ENCODE results near the gene LAMA2. TPM values are rescaled to one million over a fixed set of nuclear protein-coding genes. Genes with fewer than 3 reads are reported as not detected.

LAMA2 gene
- total RNA-seq, 1 donor from 2014 or later, result 0.47 TPM

GRCh38 chr6:129455126-129455769, 572.3 kb downstream of the LAMA2 start:
- Mint-ChIP-seq H3K9me3 (peaks cover 12% of the 10 kb centered on the region), H3K36me3 (ENCODE audit: low read depth) (peaks cover 9% of the 10 kb centered on the region), H3K27ac (no peak overlapping the region), H3K4me1 (peaks cover 18% of the 10 kb centered on the region), H3K4me3 (no peak overlapping the region), H3K27me3 (peaks cover 2% of the 10 kb centered on the region)
- no peak for DNase-seq
- intact Hi-C loops (cut with micrococcal nuclease), result no loop called here

DNA sequence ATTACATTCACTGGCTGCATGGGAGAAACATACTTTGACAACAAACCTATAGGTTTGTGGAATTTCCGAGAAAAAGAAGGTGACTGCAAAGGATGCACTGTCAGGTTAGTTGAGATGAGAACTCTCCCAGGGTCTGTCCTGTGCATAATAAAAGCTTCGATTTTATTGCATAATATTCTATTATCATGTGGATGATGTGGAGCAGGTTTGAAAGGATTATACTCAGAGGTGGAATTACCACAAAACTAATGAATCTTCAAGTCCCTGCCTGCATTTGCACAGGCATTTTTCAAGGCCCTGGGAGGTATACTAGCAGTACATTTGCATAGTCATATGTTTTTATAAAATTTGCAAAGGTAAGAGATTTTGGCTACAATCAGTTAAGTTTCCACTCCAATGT, 577.3 kb downstream of the LAMA2 start:
- Mint-ChIP-seq H3K27ac (no peak overlapping the region), H3K36me3 (ENCODE audit: low read depth) (no peaks in the 10 kb centered on the region), H3K4me1 (peaks cover under 1% of the 10 kb centered on the region), H3K9me3 (peaks cover 3% of the 10 kb centered on the region), H3K27me3 (peaks cover 4% of the 10 kb centered on the region), H3K4me3 (no peak overlapping the region)
- no peak for DNase-seq
- intact Hi-C loops (cut with micrococcal nuclease), result no loop called here

- Mint-ChIP-seq H3K4me3 (no peak overlapping the region), H3K4me1 (peaks cover 4% of the 10 kb centered on the region)
These were observed 586.2 kb downstream of the LAMA2 start for GRCh38 chr6:129469070-129469662.

GRCh38 chr6:129472239-129472638, 589.3 kb downstream of the LAMA2 start:
- DNase-seq, result no peak
- Mint-ChIP-seq H3K27me3 (peaks cover 3% of the 10 kb centered on the region), H3K27ac (no peak overlapping the region), H3K4me1 (peaks cover 4% of the 10 kb centered on the region), H3K9me3 (no peaks in the 10 kb centered on the region), H3K4me3 (no peak overlapping the region), H3K36me3 (ENCODE audit: low read depth) (no peaks in the 10 kb centered on the region)
- intact Hi-C loops (cut with micrococcal nuclease), result no loop called here

More at GRCh38 chr6:129469070-129469662, 586.2 kb downstream of the LAMA2 start:
- intact Hi-C loops (cut with micrococcal nuclease), result no loop called here
- H3K36me3 Mint-ChIP-seq (ENCODE audit: low read depth), result no peaks in the 10 kb centered on the region
- no peak for DNase-seq
- H3K27ac Mint-ChIP-seq, result no peak overlapping the region
- peaks cover 4% of the 10 kb centered on the region for H3K27me3 Mint-ChIP-seq
- no peaks in the 10 kb centered on the region for H3K9me3 Mint-ChIP-seq

- peaks cover 3% of the 10 kb centered on the region for H3K27me3 Mint-ChIP-seq
- peaks cover 4% of the 10 kb centered on the region for H3K4me1 Mint-ChIP-seq
- no peak for DNase-seq
- H3K36me3 Mint-ChIP-seq (ENCODE audit: low read depth), result no peaks in the 10 kb centered on the region
- intact Hi-C loops (cut with micrococcal nuclease), result no loop called here
- no peaks in the 10 kb centered on the region for H3K9me3 Mint-ChIP-seq
- no peak overlapping the region for H3K4me3 Mint-ChIP-seq
- H3K27ac Mint-ChIP-seq, result no peak overlapping the region
These were observed 590.6 kb downstream of the LAMA2 start for GRCh38 chr6:129473546-129473945.

DNA sequence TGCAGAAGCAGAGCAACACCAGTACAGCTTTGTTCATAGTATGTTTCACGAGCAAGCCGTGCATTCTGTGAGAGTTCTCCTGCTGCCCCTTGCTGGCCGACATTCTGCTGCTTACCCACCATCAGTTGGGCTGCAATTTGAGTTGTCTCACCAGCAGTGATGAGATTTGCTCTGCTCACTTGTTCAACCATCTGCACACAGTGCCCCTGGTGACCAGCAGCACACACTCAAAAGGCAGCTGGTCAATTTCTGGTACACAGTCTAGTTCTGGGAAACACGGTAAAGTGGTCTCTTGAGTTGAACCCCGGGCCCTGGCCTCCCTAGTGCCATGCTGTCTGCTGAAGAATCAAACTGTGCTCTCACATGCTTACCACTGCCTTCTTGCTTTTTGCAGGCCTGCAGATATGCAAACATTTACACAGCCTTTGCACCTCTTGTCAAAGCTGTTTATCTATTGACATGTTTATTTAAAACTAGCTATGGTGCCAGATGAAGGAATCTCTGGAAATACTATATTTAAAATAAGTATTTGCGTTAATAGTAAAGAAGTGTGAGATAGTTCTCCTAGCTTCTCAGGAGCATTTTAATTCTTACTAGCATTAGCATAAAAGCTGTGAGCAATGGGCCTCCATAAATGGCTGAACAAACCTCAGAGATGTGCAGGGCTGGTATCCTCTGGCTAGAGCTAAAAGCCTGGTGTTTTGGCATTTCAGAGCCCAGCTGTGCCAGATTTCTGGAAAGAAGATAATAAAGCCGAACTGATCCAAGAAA, 592.7 kb downstream of the LAMA2 start:
- intact Hi-C loops (cut with micrococcal nuclease), result no loop called here
- H3K4me3 Mint-ChIP-seq, result no peak overlapping the region
- H3K9me3 Mint-ChIP-seq, result no peaks in the 10 kb centered on the region
- H3K27ac Mint-ChIP-seq, result no peak overlapping the region
- H3K36me3 Mint-ChIP-seq (ENCODE audit: low read depth), result no peaks in the 10 kb centered on the region
- H3K27me3 Mint-ChIP-seq, result no peaks in the 10 kb centered on the region
- DNase-seq, result no peak
- peaks cover 4% of the 10 kb centered on the region for H3K4me1 Mint-ChIP-seq

- no peak for DNase-seq
- Mint-ChIP-seq H3K36me3 (ENCODE audit: low read depth) (no peaks in the 10 kb centered on the region), H3K4me3 (no peak overlapping the region), H3K9me3 (no peaks in the 10 kb centered on the region), H3K4me1 (peaks cover 4% of the 10 kb centered on the region), H3K27me3 (no peaks in the 10 kb centered on the region), H3K27ac (no peak overlapping the region)
- intact Hi-C loops (cut with micrococcal nuclease), result no loop called here
These were observed 593.3 kb downstream of the LAMA2 start for GRCh38 chr6:129476248-129476564.

GRCh38 chr6:129476810-129477209, 593.9 kb downstream of the LAMA2 start:
- Mint-ChIP-seq H3K9me3 (no peaks in the 10 kb centered on the region), H3K4me3 (no peak overlapping the region), H3K27me3 (no peaks in the 10 kb centered on the region), H3K4me1 (peaks cover 4% of the 10 kb centered on the region), H3K27ac (no peak overlapping the region), H3K36me3 (ENCODE audit: low read depth) (no peaks in the 10 kb centered on the region)
- intact Hi-C loops (cut with micrococcal nuclease), result no loop called here
- no peak for DNase-seq

GRCh38 chr6:129478379-129478778, 595.4 kb downstream of the LAMA2 start:
- Mint-ChIP-seq H3K36me3 (ENCODE audit: low read depth) (no peaks in the 10 kb centered on the region), H3K9me3 (no peaks in the 10 kb centered on the region), H3K27ac (no peak overlapping the region), H3K4me1 (no peaks in the 10 kb centered on the region), H3K27me3 (no peaks in the 10 kb centered on the region), H3K4me3 (no peak overlapping the region)
- no peak for DNase-seq
- intact Hi-C loops (cut with micrococcal nuclease), result no loop called here

GRCh38 chr6:129481706-129482105, 598.8 kb downstream of the LAMA2 start:
- DNase-seq, result no peak
- no peaks in the 10 kb centered on the region for H3K9me3 Mint-ChIP-seq
- no peaks in the 10 kb centered on the region for H3K36me3 Mint-ChIP-seq (ENCODE audit: low read depth)
- H3K4me3 Mint-ChIP-seq, result no peak overlapping the region
- intact Hi-C loops (cut with micrococcal nuclease), result no loop called here
- H3K4me1 Mint-ChIP-seq, result peaks cover 9% of the 10 kb centered on the region
- no peaks in the 10 kb centered on the region for H3K27me3 Mint-ChIP-seq
- H3K27ac Mint-ChIP-seq, result no peak overlapping the region

GRCh38 chr6:129485746-129486145, 602.8 kb downstream of the LAMA2 start:
- intact Hi-C loops (cut with micrococcal nuclease), result no loop called here
- no peak overlapping the region for H3K27ac Mint-ChIP-seq

GRCh38 chr6:129486327-129486726, 603.4 kb downstream of the LAMA2 start:
- no peak for DNase-seq
- Mint-ChIP-seq H3K9me3 (no peaks in the 10 kb centered on the region), H3K27me3 (no peaks in the 10 kb centered on the region), H3K27ac (no peak overlapping the region), H3K36me3 (ENCODE audit: low read depth) (peaks cover 2% of the 10 kb centered on the region), H3K4me1 (peaks cover 32% of the 10 kb centered on the region), H3K4me3 (no peak overlapping the region)
- intact Hi-C loops (cut with micrococcal nuclease), result no loop called here

More at GRCh38 chr6:129485746-129486145, 602.8 kb downstream of the LAMA2 start:
- no peak for DNase-seq
- no peak overlapping the region for H3K4me3 Mint-ChIP-seq
- no peaks in the 10 kb centered on the region for H3K27me3 Mint-ChIP-seq
- H3K4me1 Mint-ChIP-seq, result peaks cover 27% of the 10 kb centered on the region
- no peaks in the 10 kb centered on the region for H3K9me3 Mint-ChIP-seq
- peaks cover 2% of the 10 kb centered on the region for H3K36me3 Mint-ChIP-seq (ENCODE audit: low read depth)

DNA sequence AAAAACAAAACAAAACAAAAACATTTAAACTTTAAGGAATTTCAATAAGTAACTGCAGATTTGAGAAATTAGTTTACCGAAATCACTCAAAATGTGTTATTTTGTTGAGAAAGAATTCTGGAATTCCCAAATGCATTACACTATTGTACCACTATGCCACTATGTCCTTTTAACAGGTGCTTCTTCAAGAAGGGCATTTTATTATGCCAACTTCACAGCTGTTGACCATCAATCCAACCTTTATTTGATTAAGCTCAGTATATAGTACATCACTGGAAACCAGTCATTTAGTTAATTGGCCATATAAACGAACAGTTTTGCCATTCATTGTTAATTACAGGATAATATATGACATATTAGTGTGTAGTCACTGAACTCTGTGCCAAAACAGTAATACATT, 605.4 kb downstream of the LAMA2 start:
- peaks cover 4% of the 10 kb centered on the region for H3K36me3 Mint-ChIP-seq (ENCODE audit: low read depth)
- intact Hi-C loops (cut with micrococcal nuclease), result no loop called here
- H3K4me3 Mint-ChIP-seq, result no peak overlapping the region
- no peak overlapping the region for H3K27ac Mint-ChIP-seq
- H3K4me1 Mint-ChIP-seq, result peaks cover 43% of the 10 kb centered on the region
- no peaks in the 10 kb centered on the region for H3K9me3 Mint-ChIP-seq
- no peaks in the 10 kb centered on the region for H3K27me3 Mint-ChIP-seq
- no peak for DNase-seq

DNA sequence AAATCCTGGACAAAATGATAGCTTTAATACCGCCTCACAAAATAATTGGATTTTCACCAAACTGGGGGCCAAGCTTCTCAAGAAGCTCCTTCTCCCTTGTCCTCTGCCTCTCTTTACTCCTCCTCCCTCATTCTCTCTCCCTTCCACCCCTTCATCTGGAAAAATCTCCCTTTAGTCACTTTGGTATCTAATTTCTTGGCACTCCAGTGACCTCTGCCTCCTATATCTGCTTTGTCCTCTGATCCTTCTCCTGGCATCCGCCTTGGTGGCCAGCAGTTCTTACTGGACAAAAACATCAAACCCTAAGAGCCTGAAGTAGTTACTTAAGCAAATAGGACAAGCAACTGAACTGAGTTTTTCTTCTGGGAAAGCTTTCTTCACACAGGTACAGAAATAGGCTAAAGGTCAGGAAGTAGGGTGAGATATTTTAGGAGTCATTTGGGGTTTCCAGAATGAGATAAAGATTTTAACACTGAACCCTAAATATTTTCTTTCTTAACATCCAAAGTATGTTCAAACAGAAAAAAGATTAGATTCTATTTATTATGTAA, 606.4 kb downstream of the LAMA2 start:
- no peak for DNase-seq
- peaks cover 50% of the 10 kb centered on the region for H3K4me1 Mint-ChIP-seq
- intact Hi-C loops (cut with micrococcal nuclease), result no loop called here
- no peaks in the 10 kb centered on the region for H3K27me3 Mint-ChIP-seq
- H3K27ac Mint-ChIP-seq, result peak overlapping the region; percentile 78
- peak overlapping the region; percentile 23 for H3K4me3 Mint-ChIP-seq
- peaks cover 4% of the 10 kb centered on the region for H3K36me3 Mint-ChIP-seq (ENCODE audit: low read depth)
- peaks cover 4% of the 10 kb centered on the region for H3K9me3 Mint-ChIP-seq

Data from activated CD4-positive, alpha-beta T cell treated with anti-CD3 and anti-CD28 coated beads, Interleukin-2, amount 10 ng/mL, durations not matched to agents 24 days and 14 days (primary cell).